ENCODE data around the gene CT47A1.
"Not testable (repeated sequence)": the region's sequence is repeated elsewhere in the genome, so short reads cannot be mapped to it uniquely, and the experiment has no call there.

CT47A1 gene

DNA sequence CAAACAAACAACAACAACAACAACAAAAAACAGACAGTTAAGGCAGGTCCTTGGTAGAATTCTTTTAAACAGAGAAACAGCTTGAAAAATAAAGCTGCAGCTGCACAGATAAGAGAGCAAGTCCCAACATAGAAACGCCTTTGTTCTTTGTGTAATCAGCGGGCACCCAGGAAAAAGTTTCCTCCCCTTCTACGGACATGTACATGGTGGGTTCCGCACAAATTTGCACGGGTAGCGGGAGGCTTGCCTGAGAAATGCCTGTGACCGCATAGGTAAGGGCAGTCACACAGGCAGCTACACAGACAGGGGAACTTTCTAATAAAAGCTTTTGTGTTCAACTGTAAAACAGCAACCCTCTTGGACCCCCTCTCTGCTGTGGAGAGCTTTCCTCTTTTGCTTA is 25.7 kb upstream of the CT47A1 start:
- no peaks in the 10 kb centered on the region for H3K36me3 ChIP-seq
- intact Hi-C loops (cut with DNase I; ENCODE audit: low total_unique reads): no loop called here
- no peak overlapping the region for H3K4me3 ChIP-seq
- DNase-seq: no peak
- no peaks in the 10 kb centered on the region for H3K27me3 ChIP-seq
- no peak overlapping the region for H3K27ac ChIP-seq
- H3K9me3 ChIP-seq: peaks cover 0 to 5% (median 0%) of the 10 kb centered on the region in 3 donors
- TF ChIP-seq, protein P1, sequence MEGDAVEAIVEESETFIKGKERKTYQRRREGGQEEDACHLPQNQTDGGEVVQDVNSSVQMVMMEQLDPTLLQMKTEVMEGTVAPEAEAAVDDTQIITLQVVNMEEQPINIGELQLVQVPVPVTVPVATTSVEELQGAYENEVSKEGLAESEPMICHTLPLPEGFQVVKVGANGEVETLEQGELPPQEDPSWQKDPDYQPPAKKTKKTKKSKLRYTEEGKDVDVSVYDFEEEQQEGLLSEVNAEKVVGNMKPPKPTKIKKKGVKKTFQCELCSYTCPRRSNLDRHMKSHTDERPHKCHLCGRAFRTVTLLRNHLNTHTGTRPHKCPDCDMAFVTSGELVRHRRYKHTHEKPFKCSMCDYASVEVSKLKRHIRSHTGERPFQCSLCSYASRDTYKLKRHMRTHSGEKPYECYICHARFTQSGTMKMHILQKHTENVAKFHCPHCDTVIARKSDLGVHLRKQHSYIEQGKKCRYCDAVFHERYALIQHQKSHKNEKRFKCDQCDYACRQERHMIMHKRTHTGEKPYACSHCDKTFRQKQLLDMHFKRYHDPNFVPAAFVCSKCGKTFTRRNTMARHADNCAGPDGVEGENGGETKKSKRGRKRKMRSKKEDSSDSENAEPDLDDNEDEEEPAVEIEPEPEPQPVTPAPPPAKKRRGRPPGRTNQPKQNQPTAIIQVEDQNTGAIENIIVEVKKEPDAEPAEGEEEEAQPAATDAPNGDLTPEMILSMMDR (IDR thresholded peaks at IDR 0.05): no peak
- no peaks in the 10 kb centered on the region for H3K4me1 ChIP-seq

DNA sequence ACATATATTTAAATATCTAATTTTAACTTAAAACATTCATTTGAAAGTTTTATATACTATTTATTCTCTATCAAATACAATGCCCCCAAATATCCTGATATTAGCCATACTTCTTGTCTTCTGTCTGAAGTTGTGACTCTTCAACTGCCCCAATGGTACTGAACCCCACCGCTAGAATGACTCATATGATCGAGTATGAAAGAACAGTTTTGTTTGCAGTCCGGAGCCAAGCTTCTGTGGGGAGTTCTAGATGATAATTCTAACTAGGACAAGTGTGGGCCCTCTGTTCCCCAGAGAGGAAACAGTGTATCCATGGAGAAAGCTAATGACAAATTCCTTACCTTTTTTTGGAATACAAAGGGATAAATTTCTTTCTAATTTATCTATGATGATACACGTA is 24.7 kb upstream of the CT47A1 start:
- H3K9me3 ChIP-seq: peaks cover 0 to 5% (median 0%) of the 10 kb centered on the region in 3 donors
- H3K4me1 ChIP-seq: no peaks in the 10 kb centered on the region
- H3K36me3 ChIP-seq: no peaks in the 10 kb centered on the region
- no peaks in the 10 kb centered on the region for H3K27me3 ChIP-seq
- intact Hi-C loops (cut with DNase I; ENCODE audit: low total_unique reads): no loop called here
- TF ChIP-seq, protein P1 (IDR thresholded peaks at IDR 0.05): no peak
- DNase-seq: no peak
- no peak overlapping the region for H3K4me3 ChIP-seq
- H3K27ac ChIP-seq: no peak overlapping the region

DNA sequence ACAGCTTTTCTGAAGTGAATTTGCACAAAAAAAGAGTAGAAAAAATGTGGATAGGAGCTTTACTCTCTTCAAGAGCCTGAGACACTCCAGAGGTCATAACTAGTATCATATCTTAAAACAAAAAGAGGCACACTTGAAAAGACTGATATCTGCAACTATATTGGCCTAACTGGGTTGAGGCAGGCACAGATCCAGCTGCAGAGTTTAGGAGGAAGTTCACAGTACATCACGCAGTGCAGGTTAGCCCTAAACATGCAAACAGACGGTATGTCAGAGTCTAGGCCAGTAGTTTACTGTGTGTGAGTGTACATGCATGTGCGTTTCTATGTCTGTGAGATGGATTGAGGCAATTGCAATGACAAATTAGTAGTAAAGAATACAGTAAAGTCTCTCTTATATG is 24.2 kb upstream of the CT47A1 start:
- TF ChIP-seq, protein P1 (IDR thresholded peaks at IDR 0.05): no peak
- intact Hi-C loops (cut with DNase I; ENCODE audit: low total_unique reads): no loop called here
- DNase-seq: no peak
- Histone ChIP-seq H3K4me1 (no peaks in the 10 kb centered on the region), H3K9me3 (peaks cover 0 to 5% (median 0%) of the 10 kb centered on the region in 3 donors), H3K4me3 (no peak overlapping the region), H3K27me3 (no peaks in the 10 kb centered on the region), H3K36me3 (no peaks in the 10 kb centered on the region), H3K27ac (no peak overlapping the region)

DNA sequence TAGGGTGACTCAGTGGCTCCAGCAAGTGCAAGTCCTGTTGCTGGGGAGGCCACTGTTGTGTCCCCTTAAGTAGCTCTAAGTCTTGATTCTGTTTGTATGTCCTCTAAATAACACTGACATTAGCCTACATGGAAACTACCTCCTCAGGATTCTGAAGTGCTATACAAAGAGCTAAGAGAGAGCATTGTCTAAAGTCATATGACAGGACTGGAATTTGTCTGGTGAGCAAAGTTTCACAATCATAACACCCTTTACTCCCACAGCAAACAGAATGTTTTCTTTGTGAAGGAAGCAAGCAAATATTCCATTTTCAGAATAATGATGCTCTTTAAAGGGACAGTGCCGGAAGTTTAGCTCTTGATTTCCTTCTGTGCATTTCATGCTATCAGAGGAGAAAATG is 23.4 kb upstream of the CT47A1 start:
- H3K9me3 ChIP-seq: no peaks in the 10 kb centered on the region
- no peak overlapping the region for H3K4me3 ChIP-seq
- no peak for DNase-seq
- intact Hi-C loops (cut with DNase I; ENCODE audit: low total_unique reads): no loop called here
- no peaks in the 10 kb centered on the region for H3K4me1 ChIP-seq
- H3K27me3 ChIP-seq: no peaks in the 10 kb centered on the region
- H3K27ac ChIP-seq: no peak overlapping the region
- TF ChIP-seq, protein P1 (IDR thresholded peaks at IDR 0.05): no peak
- no peaks in the 10 kb centered on the region for H3K36me3 ChIP-seq

DNA sequence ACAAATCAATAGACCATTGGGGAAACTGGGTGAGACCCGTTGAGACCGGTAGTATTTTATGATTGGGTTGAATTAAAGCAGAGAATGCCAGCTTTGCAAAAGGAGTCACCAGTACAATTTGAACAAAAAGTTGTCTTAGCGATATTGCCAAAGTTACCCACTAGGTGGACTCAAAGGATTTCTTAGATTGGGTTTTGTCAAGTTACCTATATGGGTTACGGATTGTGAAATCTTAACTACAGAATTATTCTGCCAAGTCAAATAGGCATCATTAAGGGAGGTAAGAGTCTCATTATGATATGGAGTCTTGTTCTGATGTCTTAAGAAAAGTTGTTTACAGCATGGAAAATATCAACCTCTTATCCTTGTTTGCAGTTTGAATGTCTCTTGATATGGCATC is 15.0 kb upstream of the CT47A1 start:
- no peak overlapping the region for H3K27ac ChIP-seq
- intact Hi-C loops (cut with DNase I; ENCODE audit: low total_unique reads): no loop called here
- H3K27me3 ChIP-seq: no peaks in the 10 kb centered on the region
- no peak overlapping the region for H3K4me3 ChIP-seq
- TF ChIP-seq, protein P1 (IDR thresholded peaks at IDR 0.05): no peak
- H3K4me1 ChIP-seq: no peaks in the 10 kb centered on the region
- no peak for DNase-seq
- H3K9me3 ChIP-seq: no peaks in the 10 kb centered on the region
- H3K36me3 ChIP-seq: no peaks in the 10 kb centered on the region

DNA sequence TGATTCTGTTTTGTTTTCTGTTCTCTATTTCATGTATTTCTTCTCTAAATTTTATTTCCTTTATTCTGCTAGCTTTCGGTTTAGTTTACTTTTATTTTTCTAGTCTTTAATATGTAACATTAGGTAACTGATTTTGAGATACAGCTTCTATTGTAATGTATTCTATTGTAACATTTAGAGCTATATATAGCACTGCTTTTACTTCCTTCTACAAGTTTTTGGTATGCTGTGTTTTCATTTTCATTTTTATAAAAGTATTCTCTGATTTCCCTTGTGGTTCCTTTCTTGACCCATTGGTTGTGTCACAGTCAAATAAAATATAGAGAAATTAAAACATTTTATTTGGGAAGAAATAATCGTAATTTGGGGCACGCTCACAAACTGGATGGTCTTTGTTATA is 13.9 kb upstream of the CT47A1 start:
- no peak overlapping the region for H3K27ac ChIP-seq
- H3K4me1 ChIP-seq: no peaks in the 10 kb centered on the region
- TF ChIP-seq, protein P1 (IDR thresholded peaks at IDR 0.05): no peak
- no peaks in the 10 kb centered on the region for H3K9me3 ChIP-seq
- intact Hi-C loops (cut with DNase I; ENCODE audit: low total_unique reads): no loop called here
- H3K36me3 ChIP-seq: no peaks in the 10 kb centered on the region
- no peak overlapping the region for H3K4me3 ChIP-seq
- DNase-seq: no peak
- H3K27me3 ChIP-seq: no peaks in the 10 kb centered on the region

DNA sequence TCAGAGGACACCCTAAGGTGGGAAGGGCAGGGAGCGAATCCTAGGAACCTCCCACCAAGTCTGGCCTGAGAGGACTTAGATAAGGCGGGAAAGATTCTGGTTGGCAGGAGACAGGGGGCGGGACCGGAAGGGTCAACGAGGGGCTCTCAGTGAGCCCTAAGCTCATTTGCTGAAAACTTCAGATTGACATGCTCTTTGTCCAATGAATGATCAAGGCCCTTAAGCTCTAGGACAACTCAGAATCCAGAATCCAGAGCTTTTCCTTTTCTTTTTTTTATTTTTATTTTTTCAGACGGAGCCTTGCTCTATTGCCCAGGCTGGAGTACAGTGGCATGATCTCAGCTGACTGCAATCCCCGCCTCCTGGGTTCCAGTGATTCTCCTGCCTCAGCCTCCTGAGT is 29.1 kb downstream of the CT47A1 start, which contains the start of gene CT47A7:
Gene CT47A7 (minus strand): TSS at position 101 of the 400 bp plus-strand sequence. CDS start 255 bp downstream, outside the sequence.
- H3K4me3 ChIP-seq; H3K4me1 ChIP-seq; DNase-seq; intact Hi-C loops (cut with DNase I; ENCODE audit: low total_unique reads); H3K27ac ChIP-seq; H3K9me3 ChIP-seq; H3K36me3 ChIP-seq; H3K27me3 ChIP-seq: not testable (repeated sequence)
